Neuronal stem cell (in vitro differentiated cells): ENCODE data around the gene MEF2B. TPM values are rescaled to one million over a fixed set of nuclear protein-coding genes. Genes with fewer than 3 reads are reported as not detected.

Experiments used
- DNase-seq: peaks from one replicate; pipeline ENCODE4 v3.0.0-alpha.2; 2013; ENCODE audit warnings: low spot score
- H2AFZ ChIP-seq: one replicate; pipeline ENCODE4 v1.6.1; 2013; ENCODE audit warnings: mild to moderate bottlenecking, low read length, inconsistent platforms
- H2AK5ac ChIP-seq: 2 replicates; pipeline ENCODE4 v1.6.1; 2013; ENCODE audit warnings: low read depth, mild to moderate bottlenecking, inconsistent platforms, low read length, moderate library complexity, mixed read lengths
- H2BK120ac ChIP-seq: 2 replicates; pipeline ENCODE4 v1.6.1; 2013; ENCODE audit warnings: low read depth, mild to moderate bottlenecking, inconsistent platforms, low read length, moderate library complexity, mixed read lengths
- H2BK12ac ChIP-seq: one replicate; pipeline ENCODE4 v1.6.1; 2013; ENCODE audit warnings: low read length, inconsistent platforms
- H2BK15ac ChIP-seq: 2 replicates; pipeline ENCODE4 v1.6.1; 2013; ENCODE audit warnings: mild to moderate bottlenecking, low read length, inconsistent platforms, mixed read lengths
- H2BK5ac ChIP-seq: one replicate; pipeline ENCODE4 v1.6.1; 2013; ENCODE audit warnings: inconsistent platforms, mild to moderate bottlenecking, low read length, moderate library complexity
- H3K14ac ChIP-seq: one replicate; pipeline ENCODE4 v1.6.1; 2013; ENCODE audit warnings: low read length, inconsistent platforms
- H3K18ac ChIP-seq: 2 replicates; pipeline ENCODE4 v1.6.1; 2013; ENCODE audit warnings: low read length, inconsistent platforms
- H3K23ac ChIP-seq: 2 replicates; pipeline ENCODE4 v1.6.1; 2013; ENCODE audit warnings: low read depth, mild to moderate bottlenecking, mixed read lengths, low read length, inconsistent platforms; ENCODE audit not compliant: poor library complexity
- H3K27ac ChIP-seq: replicated peaks from 3 replicates; pipeline ENCODE4 v1.5.1; 2013; ENCODE audit warnings: low read length, inconsistent platforms
- H3K27me3 ChIP-seq, 3 experiments: 2 replicates each; pipeline ENCODE4 v1.6.1; 2013; ENCODE audit warnings: low read length in 3 of 3, mild to moderate bottlenecking in 2 of 3, inconsistent platforms in 1 of 3, low read depth in 1 of 3, mixed read lengths in 1 of 3, moderate library complexity in 1 of 3; ENCODE audit not compliant: control insufficient read depth in 3 of 3, insufficient read depth in 3 of 3
- H3K36me3 ChIP-seq, 2 donors: replicated peaks in 1 of 2; 2 replicates each; pipeline ENCODE4 v1.6.1; 2013; ENCODE audit warnings: low read length in 2 of 2; ENCODE audit not compliant: control insufficient read depth in 2 of 2, insufficient read depth in 2 of 2
- H3K4ac ChIP-seq: 2 replicates; pipeline ENCODE4 v1.6.1; 2013; ENCODE audit warnings: inconsistent platforms, mild to moderate bottlenecking, low read length, moderate library complexity
- H3K4me1 ChIP-seq, 2 donors: 1 replicate in 1 of 2; 2 replicates in 1 of 2; pipeline ENCODE4 v1.6.1; 2013; ENCODE audit warnings: low read length in 2 of 2, low read depth in 1 of 2; ENCODE audit not compliant: control insufficient read depth in 2 of 2, insufficient read depth in 1 of 2
- H3K4me2 ChIP-seq: one replicate; pipeline ENCODE4 v1.6.1; 2013; ENCODE audit warnings: mild to moderate bottlenecking, low read length, inconsistent platforms; ENCODE audit not compliant: insufficient read depth, poor library complexity, severe bottlenecking
- H3K4me3 ChIP-seq, 2 donors: 2 replicates each; pipeline ENCODE4 v1.5.1; 2013; ENCODE audit warnings: low read length in 2 of 2, mild to moderate bottlenecking in 2 of 2, inconsistent platforms in 1 of 2, moderate library complexity in 1 of 2
- H3K79me1 ChIP-seq: one replicate; pipeline ENCODE4 v1.6.1; 2013; ENCODE audit warnings: low read depth, mild to moderate bottlenecking, inconsistent platforms, low read length, moderate library complexity
- H3K9ac ChIP-seq: one replicate; pipeline ENCODE4 v1.6.1; 2013; ENCODE audit warnings: mild to moderate bottlenecking, low read depth, low read length, inconsistent platforms; ENCODE audit not compliant: poor library complexity
- H3K9me3 ChIP-seq, 2 donors: replicated peaks in 1 of 2; 2 replicates each; pipeline versions ENCODE3 to v1.6.1; 2013; ENCODE audit warnings: low read length in 2 of 2, mild to moderate bottlenecking in 2 of 2, inconsistent platforms in 1 of 2, low read depth in 1 of 2, mixed read lengths in 1 of 2, moderate library complexity in 1 of 2; ENCODE audit not compliant: control insufficient read depth in 2 of 2, insufficient read depth in 1 of 2
- H4K8ac ChIP-seq: one replicate; pipeline ENCODE4 v1.6.1; 2013; ENCODE audit warnings: low read depth, mild to moderate bottlenecking, inconsistent platforms, low read length, moderate library complexity
- H4K91ac ChIP-seq: one replicate; pipeline ENCODE4 v1.6.1; 2013; ENCODE audit warnings: low read length, low read depth, mild to moderate bottlenecking, inconsistent platforms; ENCODE audit not compliant: poor library complexity
- whole genome bisulfite sequencing, 2 donors: extraction: QIAGEN DNeasy Blood & Tissue Kit; methylation state at CpG; one replicate each; pipeline ENCODE4 v1.1.7; 2013; ENCODE audit warnings: missing lambda C conversion rate in 2 of 2, mixed read lengths in 1 of 2; ENCODE audit not compliant: insufficient read length in 2 of 2, insufficient replicate concordance in 1 of 2; ENCODE audit errors: extremely low coverage in 2 of 2; 5-methylcytosine and 5-hydroxymethylcytosine counted together
- polyA plus RNA-seq, 2 experiments: library from polyadenylated mRNA; stranded (reverse); fragments of 200-250 nt; gene quantifications; one replicate each; pipeline ENCODE4 v1.2.3, GENCODE V29; 2013

The MEF2B gene
- polyA plus RNA-seq (2013, experiment 1 of 2) = 1.1 TPM
- 1.2 TPM for polyA plus RNA-seq (2013, experiment 2 of 2)

DNA sequence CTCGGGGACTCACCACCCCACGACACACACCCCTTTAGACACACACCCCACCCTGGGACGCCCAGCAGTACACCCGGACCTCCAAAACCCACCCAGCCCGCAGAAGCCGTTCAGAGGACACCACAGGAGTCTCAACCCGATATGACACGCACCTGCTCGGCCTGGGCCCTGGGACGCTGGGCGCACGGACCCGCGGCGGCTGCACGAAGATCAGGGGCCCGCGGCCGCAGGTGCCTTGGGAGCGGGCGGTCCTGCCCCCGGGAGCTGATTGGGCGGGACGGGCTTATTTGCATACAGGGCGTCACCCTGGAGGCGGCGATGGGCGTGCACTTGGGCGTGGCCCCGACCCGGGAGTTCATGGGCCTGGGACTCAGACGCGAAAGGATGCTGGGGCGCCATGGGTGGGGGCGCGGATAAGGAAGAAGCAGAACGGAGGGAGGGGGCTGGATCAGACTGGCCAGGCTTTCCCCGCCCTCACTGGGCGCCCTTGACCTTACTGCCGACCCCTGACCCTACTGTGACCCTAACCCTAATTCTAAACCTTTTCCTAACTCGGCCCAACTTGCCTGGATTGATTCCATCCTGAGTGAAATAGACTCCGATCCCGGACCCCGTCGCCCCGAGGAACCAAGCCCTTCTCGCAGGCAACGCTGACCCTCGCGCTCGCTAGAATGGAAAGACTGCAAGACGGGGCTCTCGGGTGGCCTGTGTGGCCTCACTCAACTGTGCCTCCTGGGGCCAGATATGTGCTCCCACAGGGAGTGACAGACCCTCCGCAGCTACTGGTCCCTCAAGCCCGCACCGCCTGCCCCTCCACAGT lies at the start of gene MEF2B:
Gene MEF2B, minus strand, starts transcription at position 211 of the 820 bp plus-strand sequence. CDS start 19,528 bp downstream, outside the sequence.
- Histone ChIP-seq H2BK15ac (no peak within 1 kb of the TSS), H3K27ac (no peak within 1 kb of the TSS), H3K9me3 (peaks cover 0 to 2% of the 10 kb centered on the region in 2 donors), H3K79me1 (no peaks in the 10 kb centered on the region), H4K91ac (no peak within 1 kb of the TSS), H3K4me3 (peak within 1 kb of the TSS in 1 of 2 donors; percentile 37), H3K14ac (peak within 1 kb of the TSS; percentile 44), H4K8ac (no peak within 1 kb of the TSS), H2BK120ac (no peak within 1 kb of the TSS), H2BK5ac (no peak within 1 kb of the TSS), H3K23ac (peak within 1 kb of the TSS; percentile 89), H3K18ac (peak within 1 kb of the TSS; percentile 57), H2AFZ (no peak within 1 kb of the TSS), H2AK5ac (no peak within 1 kb of the TSS), H3K4me1 (peaks cover 0 to 13% of the 10 kb centered on the region in 2 donors), H2BK12ac (no peak within 1 kb of the TSS), H3K36me3 (no peaks in the 10 kb centered on the region), H3K4me2 (peak within 1 kb of the TSS; percentile 67), H3K4ac (no peak within 1 kb of the TSS), H3K9ac (peak within 1 kb of the TSS; percentile 74), H3K27me3 (peaks cover 0 to 16% (median 0%) of the 10 kb centered on the region in 3 experiments)
- DNase-seq = peak; percentile 74
- no CpG with 5 or more reads among the region's 56 CpGs for WGBS, 2 donors

DNA sequence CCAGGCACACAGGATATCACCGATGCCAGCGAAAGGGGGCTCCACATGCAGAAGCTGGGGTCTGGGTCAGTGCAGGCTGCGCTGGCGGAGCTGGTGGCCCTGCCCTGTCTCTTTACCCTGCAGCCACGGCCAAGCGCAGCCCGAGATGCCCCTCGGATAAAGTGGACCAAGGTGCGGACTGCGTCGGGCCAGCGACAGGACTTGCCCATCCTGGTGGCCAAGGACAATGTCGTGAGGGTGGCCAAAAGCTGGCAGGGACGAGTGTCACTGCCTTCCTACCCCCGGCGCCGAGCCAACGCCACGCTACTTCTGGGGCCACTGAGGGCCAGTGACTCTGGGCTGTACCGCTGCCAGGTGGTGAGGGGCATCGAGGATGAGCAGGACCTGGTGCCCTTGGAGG lies 48.8 kb upstream of the MEF2B start:
- Histone ChIP-seq H2BK15ac (no peak overlapping the region), H3K27ac (no peak overlapping the region), H3K4ac (no peak overlapping the region), H3K14ac (no peak overlapping the region), H3K18ac (no peak overlapping the region), H3K23ac (peak overlapping the region; percentile 89), H3K79me1 (no peaks in the 10 kb centered on the region), H2BK12ac (no peak overlapping the region), H3K4me2 (no peak overlapping the region), H4K91ac (no peak overlapping the region), H3K36me3 (peaks cover 0 to 46% of the 10 kb centered on the region in 2 donors), H2BK5ac (no peak overlapping the region), H3K4me1 (peaks cover 2 to 6% of the 10 kb centered on the region in 2 donors), H3K9me3 (peaks cover 0 to 4% of the 10 kb centered on the region in 2 donors), H2AK5ac (peak overlapping the region; percentile 10), H3K4me3 (peak overlapping the region in 1 of 2 donors; percentile 4), H4K8ac (no peak overlapping the region), H3K9ac (no peak overlapping the region), H2AFZ (no peak overlapping the region), H2BK120ac (no peak overlapping the region), H3K27me3 (peaks cover 0 to 9% (median 0%) of the 10 kb centered on the region in 3 experiments)
- DNase-seq = no peak
- WGBS, 2 donors = no CpG with 5 or more reads among the region's 21 CpGs

DNA sequence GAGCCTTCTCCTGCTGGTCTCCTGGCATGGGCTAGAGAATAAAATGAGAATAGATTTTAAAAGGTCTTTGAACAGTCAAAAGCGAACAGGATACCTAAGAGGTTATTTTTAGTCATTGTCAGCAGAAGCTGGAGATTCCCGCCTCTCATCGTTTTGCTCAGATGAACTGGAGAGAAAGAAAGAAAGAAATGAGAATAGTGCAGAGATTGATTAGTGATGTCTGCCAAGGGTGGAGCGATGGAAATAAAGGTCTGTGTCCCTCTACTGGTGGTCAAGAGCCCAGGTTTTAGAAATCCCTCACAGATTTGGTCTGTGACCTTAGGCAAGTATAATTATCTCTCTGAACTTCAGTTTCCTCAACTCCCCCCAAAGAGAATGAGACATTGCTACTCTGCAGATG lies 47.0 kb upstream of the MEF2B start:
- H2AFZ ChIP-seq = no peak overlapping the region
- H2BK120ac ChIP-seq = no peak overlapping the region
- H3K4ac ChIP-seq = no peak overlapping the region
- H2BK12ac ChIP-seq = no peak overlapping the region
- WGBS, 2 donors = no CpG with 5 or more reads among the region's 4 CpGs
- no peak overlapping the region for H2AK5ac ChIP-seq
- H3K27me3 ChIP-seq = peaks cover 0 to 23% (median 0%) of the 10 kb centered on the region in 3 experiments
- no peaks in the 10 kb centered on the region for H3K79me1 ChIP-seq
- no peak overlapping the region for H3K9ac ChIP-seq
- peaks cover 0 to 2% of the 10 kb centered on the region in 2 donors for H3K9me3 ChIP-seq
- no peak overlapping the region for H3K4me3 ChIP-seq
- no peak for DNase-seq
- H4K8ac ChIP-seq = no peak overlapping the region
- H3K18ac ChIP-seq = no peak overlapping the region
- H2BK15ac ChIP-seq = no peak overlapping the region
- no peak overlapping the region for H3K27ac ChIP-seq
- peaks cover 7 to 23% of the 10 kb centered on the region in 2 donors for H3K4me1 ChIP-seq
- H3K23ac ChIP-seq = no peak overlapping the region
- peaks cover 0 to 33% of the 10 kb centered on the region in 2 donors for H3K36me3 ChIP-seq
- no peak overlapping the region for H4K91ac ChIP-seq
- no peak overlapping the region for H3K4me2 ChIP-seq
- no peak overlapping the region for H2BK5ac ChIP-seq
- H3K14ac ChIP-seq = no peak overlapping the region

DNA sequence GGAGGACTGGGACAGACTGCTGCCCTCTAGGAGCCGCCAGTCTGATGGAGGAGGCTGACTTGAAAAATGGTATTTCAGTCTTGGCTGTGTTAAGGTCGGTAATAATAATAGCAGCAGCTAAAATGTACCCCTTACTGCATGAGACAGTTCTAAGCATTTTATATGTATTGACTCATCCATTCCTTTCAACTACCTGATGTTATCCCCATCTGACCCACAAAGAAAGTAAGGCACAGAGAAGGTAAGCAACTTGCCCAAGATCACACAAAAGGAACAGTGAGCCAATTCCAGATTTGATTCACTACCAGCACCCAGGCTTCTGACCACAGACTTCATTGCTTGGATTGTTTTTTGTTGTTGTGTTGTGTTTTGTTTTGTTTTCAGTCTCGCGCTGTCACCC lies 45.7 kb upstream of the MEF2B start:
- Histone ChIP-seq H3K27me3 (peaks cover 0 to 30% (median 0%) of the 10 kb centered on the region in 3 experiments), H3K23ac (no peak overlapping the region), H3K4me1 (peaks cover 10 to 23% of the 10 kb centered on the region in 2 donors), H3K4me2 (no peak overlapping the region), H3K9me3 (peaks cover 0 to 6% of the 10 kb centered on the region in 2 donors), H3K4me3 (no peak overlapping the region), H2AFZ (no peak overlapping the region), H4K91ac (no peak overlapping the region), H2BK120ac (no peak overlapping the region), H2BK15ac (no peak overlapping the region), H3K18ac (no peak overlapping the region), H2BK12ac (no peak overlapping the region), H3K79me1 (no peaks in the 10 kb centered on the region), H3K14ac (no peak overlapping the region), H2AK5ac (no peak overlapping the region), H4K8ac (no peak overlapping the region), H2BK5ac (no peak overlapping the region), H3K27ac (no peak overlapping the region), H3K36me3 (peaks cover 0 to 23% of the 10 kb centered on the region in 2 donors), H3K9ac (no peak overlapping the region), H3K4ac (no peak overlapping the region)
- WGBS, 2 donors = no CpG with 5 or more reads among the region's 4 CpGs
- no peak for DNase-seq
